ENCODE data around the gene PTPRG. TPM values are rescaled to one million over a fixed set of nuclear protein-coding genes. Genes with fewer than 3 reads are reported as not detected.
"Not testable (repeated sequence)": the region's sequence is repeated elsewhere in the genome, so short reads cannot be mapped to it uniquely, and the experiment has no call there.

PTPRG gene
- total RNA-seq, 1 experiment from 2014 or later, result 0.74 TPM

DNA sequence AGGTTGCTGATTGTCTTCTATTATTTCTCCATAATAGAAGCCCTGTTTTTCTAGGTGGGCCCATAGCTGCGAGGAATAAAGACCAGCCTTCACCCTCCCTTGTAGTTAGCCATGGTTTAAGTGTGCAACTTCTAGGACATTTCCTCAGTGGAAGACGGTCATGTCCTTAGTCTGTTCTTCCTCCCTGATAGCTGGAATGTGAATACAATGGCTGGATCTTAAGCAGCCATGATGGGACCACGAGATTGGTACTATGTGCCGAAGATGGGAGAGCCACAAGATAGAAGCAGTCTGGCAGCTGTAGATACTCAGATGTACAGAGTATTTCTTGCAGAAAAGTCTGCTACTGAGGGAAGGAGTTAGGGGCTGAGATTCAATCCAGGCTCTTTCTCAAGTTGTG, 152.9 kb downstream of the PTPRG start:
- CTCF ChIA-PET, result no interaction called here
- Histone ChIP-seq H3K27me3 (ENCODE audit: control insufficient read depth, insufficient read depth, low read length) (no peaks in the 10 kb centered on the region), H3K9me3 (ENCODE audit: control insufficient read depth, insufficient read depth, low read depth, low read length) (no peaks in the 10 kb centered on the region), H3K36me3 (ENCODE audit: control insufficient read depth, insufficient read depth, low read length) (no peaks in the 10 kb centered on the region), H3K4me3 (ENCODE audit: low read depth in 2 of 2, low read length in 2 of 2) (no peak overlapping the region), H3K4me1 (ENCODE audit: control insufficient read depth, insufficient read depth, low read length) (no peaks in the 10 kb centered on the region), H3K27ac (ENCODE audit: low read length) (no peak overlapping the region)
- ATAC-seq, result no peak
- POLR2A ChIA-PET, result no interaction called here
- no TSS peak for BruUV-seq (replicated peaks)
- in situ Hi-C loops (cut with HindIII; ENCODE audit: low pct_unique_long_range_greater_than_20kb, low sequenced_read_pairs), result no loop called here
- intact Hi-C loops (cut with micrococcal nuclease; ENCODE audit: unreplicated experiment), result no loop called here
- no peak for DNase-seq (ENCODE audit: low read depth, low spot score)
- TF ChIP-seq POLR2AphosphoS5 (IDR thresholded peaks at IDR 0.05; ENCODE audit: low read depth, low read length), result no peak
- TF ChIP-seq, protein P1, sequence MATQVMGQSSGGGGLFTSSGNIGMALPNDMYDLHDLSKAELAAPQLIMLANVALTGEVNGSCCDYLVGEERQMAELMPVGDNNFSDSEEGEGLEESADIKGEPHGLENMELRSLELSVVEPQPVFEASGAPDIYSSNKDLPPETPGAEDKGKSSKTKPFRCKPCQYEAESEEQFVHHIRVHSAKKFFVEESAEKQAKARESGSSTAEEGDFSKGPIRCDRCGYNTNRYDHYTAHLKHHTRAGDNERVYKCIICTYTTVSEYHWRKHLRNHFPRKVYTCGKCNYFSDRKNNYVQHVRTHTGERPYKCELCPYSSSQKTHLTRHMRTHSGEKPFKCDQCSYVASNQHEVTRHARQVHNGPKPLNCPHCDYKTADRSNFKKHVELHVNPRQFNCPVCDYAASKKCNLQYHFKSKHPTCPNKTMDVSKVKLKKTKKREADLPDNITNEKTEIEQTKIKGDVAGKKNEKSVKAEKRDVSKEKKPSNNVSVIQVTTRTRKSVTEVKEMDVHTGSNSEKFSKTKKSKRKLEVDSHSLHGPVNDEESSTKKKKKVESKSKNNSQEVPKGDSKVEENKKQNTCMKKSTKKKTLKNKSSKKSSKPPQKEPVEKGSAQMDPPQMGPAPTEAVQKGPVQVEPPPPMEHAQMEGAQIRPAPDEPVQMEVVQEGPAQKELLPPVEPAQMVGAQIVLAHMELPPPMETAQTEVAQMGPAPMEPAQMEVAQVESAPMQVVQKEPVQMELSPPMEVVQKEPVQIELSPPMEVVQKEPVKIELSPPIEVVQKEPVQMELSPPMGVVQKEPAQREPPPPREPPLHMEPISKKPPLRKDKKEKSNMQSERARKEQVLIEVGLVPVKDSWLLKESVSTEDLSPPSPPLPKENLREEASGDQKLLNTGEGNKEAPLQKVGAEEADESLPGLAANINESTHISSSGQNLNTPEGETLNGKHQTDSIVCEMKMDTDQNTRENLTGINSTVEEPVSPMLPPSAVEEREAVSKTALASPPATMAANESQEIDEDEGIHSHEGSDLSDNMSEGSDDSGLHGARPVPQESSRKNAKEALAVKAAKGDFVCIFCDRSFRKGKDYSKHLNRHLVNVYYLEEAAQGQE (IDR thresholded peaks at IDR 0.05; ENCODE audit: insufficient read depth in 1 of 2, low read depth in 2 of 2, low read length in 1 of 2), result no peak
- no peak for TF ChIP-seq TCF7L2 (IDR thresholded peaks at IDR 0.05; ENCODE audit: low read depth, low read length)
- no peak for TF ChIP-seq SIN3A (IDR thresholded peaks at IDR 0.05; ENCODE audit: borderline replicate concordance, insufficient read depth, low read depth, low read length)
- TF ChIP-seq, protein P2, sequence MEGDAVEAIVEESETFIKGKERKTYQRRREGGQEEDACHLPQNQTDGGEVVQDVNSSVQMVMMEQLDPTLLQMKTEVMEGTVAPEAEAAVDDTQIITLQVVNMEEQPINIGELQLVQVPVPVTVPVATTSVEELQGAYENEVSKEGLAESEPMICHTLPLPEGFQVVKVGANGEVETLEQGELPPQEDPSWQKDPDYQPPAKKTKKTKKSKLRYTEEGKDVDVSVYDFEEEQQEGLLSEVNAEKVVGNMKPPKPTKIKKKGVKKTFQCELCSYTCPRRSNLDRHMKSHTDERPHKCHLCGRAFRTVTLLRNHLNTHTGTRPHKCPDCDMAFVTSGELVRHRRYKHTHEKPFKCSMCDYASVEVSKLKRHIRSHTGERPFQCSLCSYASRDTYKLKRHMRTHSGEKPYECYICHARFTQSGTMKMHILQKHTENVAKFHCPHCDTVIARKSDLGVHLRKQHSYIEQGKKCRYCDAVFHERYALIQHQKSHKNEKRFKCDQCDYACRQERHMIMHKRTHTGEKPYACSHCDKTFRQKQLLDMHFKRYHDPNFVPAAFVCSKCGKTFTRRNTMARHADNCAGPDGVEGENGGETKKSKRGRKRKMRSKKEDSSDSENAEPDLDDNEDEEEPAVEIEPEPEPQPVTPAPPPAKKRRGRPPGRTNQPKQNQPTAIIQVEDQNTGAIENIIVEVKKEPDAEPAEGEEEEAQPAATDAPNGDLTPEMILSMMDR (IDR thresholded peaks at IDR 0.05), result no peak

DNA sequence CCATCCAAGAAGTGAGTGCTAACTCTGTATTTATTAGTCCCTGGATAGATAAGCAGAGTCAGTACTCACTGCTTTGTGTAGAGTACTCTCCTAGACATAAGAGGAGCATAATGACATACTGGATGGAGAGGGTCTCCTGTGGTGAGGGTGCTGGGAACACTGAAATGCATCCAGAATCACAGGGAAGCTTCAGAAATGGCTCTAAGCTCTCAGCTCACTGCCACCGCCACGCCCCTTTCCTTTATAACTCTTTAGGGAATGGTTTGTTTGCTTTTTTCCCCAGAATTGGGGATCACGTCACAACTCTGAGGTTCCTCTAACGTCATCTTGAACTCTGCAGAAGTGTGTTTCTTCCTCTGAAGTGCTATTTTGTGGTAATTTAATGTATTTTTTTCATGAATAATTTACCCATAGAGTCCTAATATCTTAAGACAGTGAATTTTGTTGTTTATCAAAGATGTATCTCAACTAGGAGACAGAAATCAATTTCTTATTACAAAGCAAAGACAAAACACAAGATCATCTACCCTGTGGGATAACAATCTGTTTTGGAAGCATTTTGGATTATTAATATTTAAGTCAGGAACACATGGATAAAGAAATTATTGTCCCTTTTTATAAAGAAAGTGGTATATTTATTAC, 154.6 kb downstream of the PTPRG start:
- Histone ChIP-seq H3K27ac (ENCODE audit: low read length) (no peak overlapping the region), H3K4me1 (ENCODE audit: control insufficient read depth, insufficient read depth, low read length) (no peaks in the 10 kb centered on the region), H3K4me3 (ENCODE audit: low read depth in 2 of 2, low read length in 2 of 2) (no peak overlapping the region), H3K27me3 (ENCODE audit: control insufficient read depth, insufficient read depth, low read length) (no peaks in the 10 kb centered on the region), H3K36me3 (ENCODE audit: control insufficient read depth, insufficient read depth, low read length) (no peaks in the 10 kb centered on the region), H3K9me3 (ENCODE audit: control insufficient read depth, insufficient read depth, low read depth, low read length) (no peaks in the 10 kb centered on the region)
- intact Hi-C loops (cut with micrococcal nuclease; ENCODE audit: unreplicated experiment) (no loop called here), in situ Hi-C loops (cut with HindIII; ENCODE audit: low pct_unique_long_range_greater_than_20kb, low sequenced_read_pairs) (no loop called here)
- no peak for TF ChIP-seq POLR2AphosphoS5 (IDR thresholded peaks at IDR 0.05; ENCODE audit: low read depth, low read length)
- no peak for TF ChIP-seq TCF7L2 (IDR thresholded peaks at IDR 0.05; ENCODE audit: low read depth, low read length)
- TF ChIP-seq, protein P2 (IDR thresholded peaks at IDR 0.05), result no peak
- no peak for TF ChIP-seq SIN3A (IDR thresholded peaks at IDR 0.05; ENCODE audit: borderline replicate concordance, insufficient read depth, low read depth, low read length)
- TF ChIP-seq, protein P1 (IDR thresholded peaks at IDR 0.05; ENCODE audit: insufficient read depth in 1 of 2, low read depth in 2 of 2, low read length in 1 of 2), result no peak
- ChIA-PET POLR2A (no interaction called here), CTCF (no interaction called here)
- DNase-seq (ENCODE audit: low read depth, low spot score), result no peak
- ATAC-seq, result no peak
- BruUV-seq (replicated peaks), result no TSS peak

DNA sequence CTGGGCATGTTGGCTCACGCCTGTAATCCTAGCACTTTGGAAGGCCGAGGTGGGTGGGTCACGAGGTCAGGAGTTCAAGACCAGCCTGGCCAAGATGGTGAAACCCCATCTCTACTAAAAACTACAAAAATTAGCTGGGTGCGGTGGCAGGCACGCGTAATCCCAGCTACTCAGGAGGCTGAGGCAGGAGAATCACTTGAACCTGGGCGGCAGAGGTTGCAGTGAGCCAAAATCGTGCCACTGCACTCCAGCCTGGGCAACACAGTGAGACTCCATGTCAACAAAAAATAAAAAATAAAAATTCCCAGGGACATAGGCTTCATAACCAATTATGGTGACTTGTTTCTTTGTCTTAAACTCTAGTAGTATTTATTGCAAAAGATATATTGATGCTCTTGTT, 155.3 kb downstream of the PTPRG start:
- H3K36me3 ChIP-seq (ENCODE audit: control insufficient read depth, insufficient read depth, low read length); H3K27ac ChIP-seq (ENCODE audit: low read length); BruUV-seq (replicated peaks); CTCF ChIA-PET; H3K27me3 ChIP-seq (ENCODE audit: control insufficient read depth, insufficient read depth, low read length); intact Hi-C loops (cut with micrococcal nuclease; ENCODE audit: unreplicated experiment); POLR2A ChIA-PET; H3K4me3 ChIP-seq (ENCODE audit: low read depth in 2 of 2, low read length in 2 of 2); ATAC-seq; H3K4me1 ChIP-seq (ENCODE audit: control insufficient read depth, insufficient read depth, low read length); H3K9me3 ChIP-seq (ENCODE audit: control insufficient read depth, insufficient read depth, low read depth, low read length); in situ Hi-C loops (cut with HindIII; ENCODE audit: low pct_unique_long_range_greater_than_20kb, low sequenced_read_pairs); DNase-seq (ENCODE audit: low read depth, low spot score): not testable (repeated sequence)

Data from Panc1 (cell line).